Left ventricle myocardium inferior (tissue), 1 donor: ENCODE measurements around the gene KRTAP2-3. TPM values are rescaled to one million over a fixed set of nuclear protein-coding genes. Genes with fewer than 3 reads are reported as not detected.
"Not testable (repeated sequence)": the region's sequence is repeated elsewhere in the genome, so short reads cannot be mapped to it uniquely, and the experiment has no call there.

Experiments used
- DNase-seq: peaks from one replicate; pipeline ENCODE4 v3.0.0-alpha.2; 2020
- H3K27ac ChIP-seq: fragments of 200-600 bp; replicated peaks from 2 replicates; pipeline ENCODE4 v1.8.0; 2021
- H3K27me3 ChIP-seq: fragments of 200-600 bp; 2 replicates; pipeline ENCODE4 v1.8.0; 2021; ENCODE audit warnings: low read depth
- H3K36me3 ChIP-seq: fragments of 200-600 bp; 2 replicates; pipeline ENCODE4 v1.8.0; 2021
- H3K4me1 ChIP-seq: fragments of 200-600 bp; 2 replicates; pipeline ENCODE4 v1.8.0; 2021
- H3K4me3 ChIP-seq: fragments of 200-600 bp; 2 replicates; pipeline ENCODE4 v1.8.0; 2021; ENCODE audit warnings: mild to moderate bottlenecking, moderate library complexity
- H3K9me3 ChIP-seq: fragments of 200-600 bp; replicated peaks from 2 replicates; pipeline ENCODE4 v1.8.0; 2021
- intact Hi-C: fragments of 100-400 bp; cut with micrococcal nuclease; formaldehyde crosslinking; loops from one replicate; pipeline ENCODE4 v1.11.0; 2022
- total RNA-seq: library from RNA; stranded (reverse); fragmentation: NEBNext Ultra II Directional; extraction: Animal tissue kit (Norgen Biotek cat#: 25700); gene quantifications from one replicate; pipeline ENCODE4 v1.2.1, GENCODE V29; 2021
- TF ChIP-seq, protein P1 (sequence below): fragments of 200-600 bp; IDR thresholded peaks from 2 replicates; pipeline ENCODE4 v1.8.0; 2021; ENCODE audit warnings: antibody characterized with exemption, mild to moderate bottlenecking, borderline replicate concordance
- donor health status: DM: no; HTN: yes; CAD: no; lungs with severe emphysema.

Gene KRTAP2-3
- total RNA-seq, 1 donor from 2014 or later: not detected

DNA sequence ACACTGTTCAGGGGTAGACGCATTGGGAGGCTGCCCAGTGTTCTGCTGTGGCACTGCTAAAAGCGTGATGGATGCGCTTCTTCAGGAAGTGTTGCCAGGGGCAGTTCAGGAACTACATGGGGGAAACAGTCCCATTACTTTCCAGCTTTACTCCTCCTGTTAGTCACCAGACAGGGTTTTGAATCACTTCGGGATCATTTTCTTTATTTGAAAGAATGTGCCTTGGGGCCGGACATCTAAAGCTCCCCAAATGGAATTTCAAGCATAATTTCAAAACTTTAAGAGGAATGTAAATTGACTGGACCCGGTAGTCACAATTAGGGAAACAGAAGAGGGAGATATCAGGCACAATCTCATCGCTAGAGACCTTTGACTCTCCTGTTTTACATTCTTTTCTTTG is 11.5 kb downstream of the KRTAP2-3 start:
- no peak for DNase-seq
- TF ChIP-seq, protein P1, sequence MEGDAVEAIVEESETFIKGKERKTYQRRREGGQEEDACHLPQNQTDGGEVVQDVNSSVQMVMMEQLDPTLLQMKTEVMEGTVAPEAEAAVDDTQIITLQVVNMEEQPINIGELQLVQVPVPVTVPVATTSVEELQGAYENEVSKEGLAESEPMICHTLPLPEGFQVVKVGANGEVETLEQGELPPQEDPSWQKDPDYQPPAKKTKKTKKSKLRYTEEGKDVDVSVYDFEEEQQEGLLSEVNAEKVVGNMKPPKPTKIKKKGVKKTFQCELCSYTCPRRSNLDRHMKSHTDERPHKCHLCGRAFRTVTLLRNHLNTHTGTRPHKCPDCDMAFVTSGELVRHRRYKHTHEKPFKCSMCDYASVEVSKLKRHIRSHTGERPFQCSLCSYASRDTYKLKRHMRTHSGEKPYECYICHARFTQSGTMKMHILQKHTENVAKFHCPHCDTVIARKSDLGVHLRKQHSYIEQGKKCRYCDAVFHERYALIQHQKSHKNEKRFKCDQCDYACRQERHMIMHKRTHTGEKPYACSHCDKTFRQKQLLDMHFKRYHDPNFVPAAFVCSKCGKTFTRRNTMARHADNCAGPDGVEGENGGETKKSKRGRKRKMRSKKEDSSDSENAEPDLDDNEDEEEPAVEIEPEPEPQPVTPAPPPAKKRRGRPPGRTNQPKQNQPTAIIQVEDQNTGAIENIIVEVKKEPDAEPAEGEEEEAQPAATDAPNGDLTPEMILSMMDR: no peak

DNA sequence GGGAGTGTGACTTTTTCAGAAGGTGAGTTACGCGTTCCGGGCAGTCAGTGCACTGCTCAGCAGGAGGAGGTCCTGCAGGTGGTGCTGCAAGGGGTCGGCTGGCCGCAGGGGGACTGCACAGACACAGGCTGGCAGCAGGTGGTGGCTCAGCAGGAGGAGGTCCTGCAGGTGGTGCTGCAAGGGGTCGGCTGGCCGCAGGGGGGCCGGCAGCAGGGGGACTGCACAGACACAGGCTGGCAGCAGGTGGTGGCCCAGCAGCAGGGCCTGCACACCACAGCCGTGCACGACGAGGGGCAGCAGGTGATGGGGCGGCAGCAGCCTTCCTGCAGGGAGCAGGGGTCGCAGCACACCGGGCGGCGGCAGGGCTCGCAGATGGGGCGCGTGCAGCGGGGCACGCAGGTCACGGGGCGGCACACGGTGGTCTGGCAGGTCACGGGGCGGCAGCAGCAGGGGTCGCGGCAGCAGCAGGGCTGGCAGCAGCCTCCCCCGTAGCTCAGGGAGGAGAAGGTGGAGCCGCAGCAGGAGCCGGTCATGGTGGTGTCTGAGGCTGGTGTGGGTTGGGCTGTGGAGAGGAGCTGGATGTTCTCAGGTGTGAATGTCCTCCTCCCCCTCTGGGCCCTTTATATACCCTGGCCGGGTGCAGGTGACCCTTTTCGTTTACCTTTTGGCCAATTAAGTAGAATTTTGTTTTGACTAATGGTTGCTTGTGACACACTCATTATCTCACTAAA is 13.0 kb downstream of the KRTAP2-3 start, which contains the start of gene KRTAP2-1:
KRTAP2-1 (minus strand) TSS at position 582 of the 731 bp plus-strand sequence; CDS start at position 533, 49 bp downstream.
- H3K4me1 ChIP-seq, intact Hi-C loops, H3K27ac ChIP-seq, H3K36me3 ChIP-seq, H3K4me3 ChIP-seq, DNase-seq: not testable (repeated sequence)
- Histone ChIP-seq H3K9me3 (peaks cover 11% of the 10 kb centered on the region), H3K27me3 (peaks cover 60% of the 10 kb centered on the region)

More for the DNA sequence above, 11.5 kb downstream of the KRTAP2-3 start:
- Histone ChIP-seq H3K4me1 (no peaks in the 10 kb centered on the region), H3K27ac (no peak overlapping the region), H3K36me3 (no peaks in the 10 kb centered on the region), H3K9me3 (peaks cover 7% of the 10 kb centered on the region), H3K4me3 (no peak overlapping the region), H3K27me3 (peaks cover 59% of the 10 kb centered on the region)
- intact Hi-C loops: no loop called here

DNA sequence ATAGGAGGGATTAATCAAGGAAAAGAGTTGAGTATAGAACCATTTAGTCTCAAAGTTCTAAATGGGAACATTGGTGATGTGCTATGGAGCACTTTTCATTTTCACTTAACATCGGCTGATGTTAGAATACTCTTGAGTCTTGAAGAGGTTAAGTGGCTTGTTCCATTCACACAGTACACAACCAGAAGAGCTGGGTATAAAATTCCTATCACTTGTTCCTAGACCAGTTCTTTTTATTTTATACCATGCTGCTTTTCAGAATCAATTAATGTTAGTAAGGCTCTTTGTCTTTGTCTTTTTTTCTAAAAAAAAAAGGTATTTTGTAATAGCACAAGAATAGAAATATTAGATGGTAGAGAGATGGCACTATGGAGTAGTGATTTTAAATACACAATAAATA is 17.0 kb downstream of the KRTAP2-3 start:
- H3K27me3 ChIP-seq: peaks cover 48% of the 10 kb centered on the region
- H3K27ac ChIP-seq: no peak overlapping the region
- DNase-seq: no peak
- intact Hi-C loops: no loop called here
- no peak overlapping the region for H3K4me3 ChIP-seq
- no peaks in the 10 kb centered on the region for H3K4me1 ChIP-seq
- no peaks in the 10 kb centered on the region for H3K36me3 ChIP-seq
- H3K9me3 ChIP-seq: peaks cover 11% of the 10 kb centered on the region
- TF ChIP-seq, protein P1: no peak

DNA sequence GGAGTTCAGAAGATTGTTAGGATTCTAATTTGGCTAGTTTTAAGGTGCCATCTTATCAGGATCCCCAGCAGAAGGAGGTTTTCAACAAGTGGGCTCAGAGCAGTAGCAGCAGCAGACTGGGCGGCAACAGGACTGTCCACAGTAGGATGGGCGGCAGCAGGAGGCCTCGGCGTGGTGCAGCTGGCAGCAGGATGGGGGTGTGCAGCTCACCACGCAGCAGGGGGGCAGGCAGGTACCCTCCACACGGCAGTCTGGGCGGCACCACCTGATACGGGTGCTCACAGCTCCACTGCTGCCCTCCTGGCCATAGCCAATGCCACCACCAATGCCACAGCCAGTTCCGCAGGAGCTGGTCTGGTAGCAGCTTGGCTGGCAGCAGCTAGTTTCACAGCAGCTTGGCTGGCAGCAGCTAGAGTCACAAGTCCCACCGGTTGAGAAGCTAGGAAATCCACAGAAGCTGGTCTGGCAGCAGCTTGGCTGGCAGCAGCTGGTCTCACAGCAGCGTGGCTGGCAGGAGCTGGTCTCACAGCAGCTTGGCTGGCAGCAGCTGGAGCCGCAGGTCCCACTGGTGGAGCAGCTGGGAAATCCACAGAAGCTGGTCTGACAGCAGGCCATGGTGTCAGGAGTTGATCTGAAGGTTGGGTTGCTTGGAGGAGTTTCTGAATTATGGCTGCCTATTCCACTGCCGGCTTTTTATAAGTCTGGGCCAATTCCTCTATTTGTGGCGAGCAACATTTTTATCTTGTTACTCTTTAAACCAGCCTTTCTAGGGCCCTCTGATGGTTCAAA is 18.9 kb downstream of the KRTAP2-3 start, which contains the start of gene KRTAP1-1:
KRTAP1-1 (minus strand) TSS at position 668 of the 789 bp plus-strand sequence; CDS start at position 615, 53 bp downstream.
- not testable (repeated sequence) for DNase-seq, H3K36me3 ChIP-seq

DNA sequence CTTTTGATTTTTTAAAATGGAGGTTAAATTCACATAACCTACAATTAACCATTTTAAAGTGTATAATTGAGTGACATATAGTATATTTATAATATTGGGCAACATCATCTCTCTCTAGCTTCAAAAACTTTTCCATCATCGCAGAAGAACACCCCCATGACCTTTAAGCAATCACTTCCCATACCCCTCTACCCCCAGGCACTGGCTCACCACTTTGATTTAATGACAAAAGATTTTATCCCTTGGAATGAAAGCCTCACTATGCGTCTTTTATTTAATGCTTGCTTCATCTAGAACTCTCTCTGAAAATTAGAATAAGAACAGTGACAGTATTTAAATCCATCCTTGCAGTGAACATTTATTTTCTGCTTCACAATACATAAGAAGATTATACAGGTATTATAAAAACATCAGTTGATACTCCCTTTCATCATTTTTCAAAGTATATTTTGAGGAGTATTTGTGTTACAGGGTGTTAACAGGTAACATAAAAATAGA is 22.0 kb downstream of the KRTAP2-3 start:
- peaks cover 4% of the 10 kb centered on the region for H3K9me3 ChIP-seq
- TF ChIP-seq, protein P1: no peak
- peaks cover 53% of the 10 kb centered on the region for H3K27me3 ChIP-seq
- H3K36me3 ChIP-seq: no peaks in the 10 kb centered on the region
- no peak overlapping the region for H3K4me3 ChIP-seq
- no peak for DNase-seq
- H3K4me1 ChIP-seq: no peaks in the 10 kb centered on the region
- no peak overlapping the region for H3K27ac ChIP-seq
- intact Hi-C loops: no loop called here

More for the DNA sequence above, 18.9 kb downstream of the KRTAP2-3 start, which contains the start of gene KRTAP1-1:
- Histone ChIP-seq H3K27me3 (peaks cover 51% of the 10 kb centered on the region), H3K9me3 (peaks cover 11% of the 10 kb centered on the region)
- H3K4me1 ChIP-seq, H3K4me3 ChIP-seq, H3K27ac ChIP-seq, intact Hi-C loops: not testable (repeated sequence)

DNA sequence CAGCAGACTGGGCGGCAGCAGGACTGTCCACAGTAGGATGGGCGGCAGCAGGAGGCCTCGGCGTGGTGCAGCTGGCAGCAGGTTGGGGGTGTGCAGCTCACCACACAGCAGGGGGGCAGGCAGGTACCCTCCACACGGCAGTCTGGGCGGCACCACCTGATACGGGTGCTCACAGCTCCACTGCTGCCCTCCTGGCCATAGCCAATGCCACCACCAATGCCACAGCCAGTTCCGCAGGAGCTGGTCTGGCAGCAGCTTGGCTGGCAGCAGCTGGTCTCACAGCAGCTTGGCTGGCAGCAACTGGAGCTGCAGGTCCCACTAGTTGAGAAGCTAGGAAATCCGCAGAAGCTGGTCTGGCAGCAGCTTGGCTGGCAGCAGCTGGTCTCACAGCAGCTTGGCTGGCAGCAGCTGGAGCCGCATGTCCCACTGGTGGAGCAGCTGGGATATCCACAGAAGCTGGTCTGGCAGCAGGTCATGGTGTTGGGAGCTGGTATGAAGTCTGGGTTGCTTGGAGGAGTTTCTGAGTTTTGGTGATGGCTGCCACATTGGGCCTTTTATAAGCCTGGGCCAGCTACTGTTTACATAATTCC is 25.5 kb downstream of the KRTAP2-3 start, which contains the start of gene KRTAP1-3:
KRTAP1-3 (minus strand) TSS at position 529 of the 590 bp plus-strand sequence; CDS start at position 476, 53 bp downstream.
- H3K9me3 ChIP-seq, H3K4me1 ChIP-seq, DNase-seq, H3K27ac ChIP-seq, H3K4me3 ChIP-seq, H3K36me3 ChIP-seq, intact Hi-C loops: not testable (repeated sequence)
- peaks cover 64% of the 10 kb centered on the region for H3K27me3 ChIP-seq
